Epithelial cell of esophagus (primary cell): ENCODE results near the gene TTC39A.
"Not testable (repeated sequence)": the region's sequence is repeated elsewhere in the genome, so short reads cannot be mapped to it uniquely, and the experiment has no call there.

Experiments
- DNase-seq: peaks from one replicate; pipeline ENCODE4 v3.0.0; 2010; ENCODE audit warnings: low read depth
- H3K4me3 ChIP-seq: 2 replicates; pipeline ENCODE4 v1.5.1; 2011; ENCODE audit warnings: mild to moderate bottlenecking, low read length, control low read depth
- TF ChIP-seq, protein P1 (sequence below): IDR thresholded peaks from 2 replicates; pipeline ENCODE4 v1.5.1; 2011; ENCODE audit warnings: low read depth, mild to moderate bottlenecking, low read length, control low read depth, inconsistent platforms; ENCODE audit not compliant: insufficient read depth; ENCODE audit errors: missing control alignments

TTC39A gene

DNA sequence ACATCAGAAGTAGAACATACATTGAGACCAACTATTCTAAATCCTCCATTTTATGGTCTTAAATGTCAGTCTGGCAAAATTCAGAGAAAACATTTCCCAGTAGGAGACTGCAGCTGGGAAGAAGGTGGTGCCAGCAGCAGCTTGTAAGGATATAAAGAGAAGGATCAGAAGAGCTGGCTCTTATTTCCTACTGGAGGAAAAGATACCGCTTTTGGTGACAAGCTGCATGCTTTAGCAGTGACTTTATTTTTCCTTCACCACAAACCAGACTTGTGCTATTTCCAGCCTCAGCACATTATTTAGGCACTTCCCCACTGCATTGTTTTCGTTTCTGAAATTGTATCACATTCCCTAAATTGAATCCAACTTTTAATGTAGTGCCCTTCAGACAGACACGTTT, 65.9 kb downstream of the TTC39A start:
- H3K4me3 ChIP-seq, result no peak overlapping the region
- peak; percentile 45 for DNase-seq
- TF ChIP-seq, protein P1, sequence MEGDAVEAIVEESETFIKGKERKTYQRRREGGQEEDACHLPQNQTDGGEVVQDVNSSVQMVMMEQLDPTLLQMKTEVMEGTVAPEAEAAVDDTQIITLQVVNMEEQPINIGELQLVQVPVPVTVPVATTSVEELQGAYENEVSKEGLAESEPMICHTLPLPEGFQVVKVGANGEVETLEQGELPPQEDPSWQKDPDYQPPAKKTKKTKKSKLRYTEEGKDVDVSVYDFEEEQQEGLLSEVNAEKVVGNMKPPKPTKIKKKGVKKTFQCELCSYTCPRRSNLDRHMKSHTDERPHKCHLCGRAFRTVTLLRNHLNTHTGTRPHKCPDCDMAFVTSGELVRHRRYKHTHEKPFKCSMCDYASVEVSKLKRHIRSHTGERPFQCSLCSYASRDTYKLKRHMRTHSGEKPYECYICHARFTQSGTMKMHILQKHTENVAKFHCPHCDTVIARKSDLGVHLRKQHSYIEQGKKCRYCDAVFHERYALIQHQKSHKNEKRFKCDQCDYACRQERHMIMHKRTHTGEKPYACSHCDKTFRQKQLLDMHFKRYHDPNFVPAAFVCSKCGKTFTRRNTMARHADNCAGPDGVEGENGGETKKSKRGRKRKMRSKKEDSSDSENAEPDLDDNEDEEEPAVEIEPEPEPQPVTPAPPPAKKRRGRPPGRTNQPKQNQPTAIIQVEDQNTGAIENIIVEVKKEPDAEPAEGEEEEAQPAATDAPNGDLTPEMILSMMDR, result no peak

GRCh38 chr1:51263147-51263877, 67.0 kb downstream of the TTC39A start:
- TF ChIP-seq, protein P1, result no peak
- no peak overlapping the region for H3K4me3 ChIP-seq
- DNase-seq, result no peak

DNA sequence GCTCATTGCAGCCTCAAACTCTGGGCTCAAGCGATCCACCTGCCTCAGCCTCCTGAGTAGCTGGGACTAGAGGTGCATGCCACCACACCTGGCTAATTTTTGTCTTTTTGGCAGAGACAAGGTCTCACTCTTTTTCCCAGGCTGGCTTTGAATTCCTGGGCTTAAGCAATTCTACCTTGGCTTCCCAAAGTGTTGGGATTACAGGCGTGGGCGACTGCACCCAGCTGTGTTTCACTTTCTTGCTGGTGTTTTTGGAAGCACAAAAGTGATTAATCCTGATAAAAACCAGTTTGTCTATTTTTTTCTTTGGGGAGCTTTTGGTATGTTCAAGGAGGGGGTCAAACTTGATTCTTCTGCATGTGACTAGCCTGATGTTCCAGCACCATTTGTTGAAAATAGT, 75.0 kb downstream of the TTC39A start:
- DNase-seq, result no peak
- TF ChIP-seq, protein P1, result no peak
- no peak overlapping the region for H3K4me3 ChIP-seq

GRCh38 chr1:51253691-51254090, 76.7 kb downstream of the TTC39A start:
- peak; percentile 26 for DNase-seq
- no peak overlapping the region for H3K4me3 ChIP-seq
- TF ChIP-seq, protein P1, result no peak

DNA sequence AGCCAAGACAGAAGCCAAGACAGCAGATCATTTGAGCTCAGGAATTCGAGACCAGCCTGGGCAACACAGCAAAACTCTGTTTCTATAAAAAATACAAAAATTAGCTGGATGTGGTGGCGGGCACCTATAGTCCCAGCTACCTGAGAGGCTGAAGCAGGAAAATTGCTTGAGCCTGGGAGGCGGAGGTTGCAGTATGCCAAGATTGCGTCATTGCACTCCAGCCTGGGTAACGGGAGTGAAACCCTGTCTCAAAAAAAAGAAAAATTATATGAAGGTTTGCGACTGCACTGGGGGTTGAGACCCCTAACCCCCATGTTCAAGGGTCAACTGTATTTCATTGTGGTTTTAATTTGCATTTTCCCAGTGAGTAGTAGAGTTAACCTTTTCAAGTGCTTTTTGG, 78.0 kb downstream of the TTC39A start:
- H3K4me3 ChIP-seq, result no peak overlapping the region
- TF ChIP-seq, protein P1, result no peak
- no peak for DNase-seq

- DNase-seq, H3K4me3 ChIP-seq: not testable (repeated sequence)
Observed at GRCh38 chr1:51251165-51251564, 79.2 kb downstream of the TTC39A start.

DNA sequence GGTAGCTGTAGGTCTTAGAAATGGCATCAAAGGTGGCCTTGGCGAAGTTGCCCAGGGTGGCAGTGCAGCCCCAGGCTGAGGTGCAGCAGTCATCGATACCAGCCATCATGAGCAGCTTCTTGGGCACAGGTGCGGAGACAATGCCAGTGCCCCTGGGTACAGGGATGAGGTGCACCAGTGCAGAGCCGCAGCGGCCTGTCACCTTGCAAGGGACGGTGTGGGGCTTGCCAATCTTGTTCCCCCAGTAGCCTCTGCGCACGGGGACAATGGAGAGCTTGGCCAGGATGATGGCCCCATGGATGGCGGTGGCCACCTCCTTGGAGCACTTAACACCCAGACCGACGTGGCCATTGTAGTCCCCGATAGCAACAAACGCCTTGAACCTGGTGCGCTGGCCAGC, 79.6 kb downstream of the TTC39A start:
- not testable (repeated sequence) for DNase-seq, H3K4me3 ChIP-seq

- DNase-seq, result no peak
- no peak overlapping the region for H3K4me3 ChIP-seq
- TF ChIP-seq, protein P1, result no peak
Observed at GRCh38 chr1:51249445-51249844, 80.9 kb downstream of the TTC39A start.
